ENCODE measurements around the gene PHC2. TPM values are rescaled to one million over a fixed set of nuclear protein-coding genes. Genes with fewer than 3 reads are reported as not detected.

PHC2 gene
- polyA plus RNA-seq, 3 donors = 107 to 121 (median 111) TPM

GRCh38 chr1:33433509-33434362, 2.8 kb upstream of the PHC2 start:
- peak in 4 of 11 donors; percentile 36 to 70 (median 48) for DNase-seq (ENCODE audit: extremely low read depth in 1 of 11, low read depth in 9 of 11, low spot score in 4 of 11)

- DNase-seq (ENCODE audit: extremely low read depth in 1 of 11, low read depth in 9 of 11, low spot score in 4 of 11) = peak in 1 of 11 donors; percentile 26
These were observed 821 bp downstream of the PHC2 start for GRCh38 chr1:33429856-33430691.

- no peak for DNase-seq (ENCODE audit: extremely low read depth in 1 of 11, low read depth in 9 of 11, low spot score in 4 of 11)
These were observed 1.6 kb downstream of the PHC2 start for GRCh38 chr1:33429332-33429731.

GRCh38 chr1:33428661-33429060, 2.2 kb downstream of the PHC2 start:
- DNase-seq (ENCODE audit: extremely low read depth in 1 of 11, low read depth in 9 of 11, low spot score in 4 of 11) = no peak

- no peak for DNase-seq (ENCODE audit: extremely low read depth in 1 of 11, low read depth in 9 of 11, low spot score in 4 of 11)
These were observed 4.0 kb downstream of the PHC2 start for GRCh38 chr1:33426916-33427315.

GRCh38 chr1:33425900-33426299, 5.0 kb downstream of the PHC2 start:
- no peak for DNase-seq (ENCODE audit: extremely low read depth in 1 of 11, low read depth in 9 of 11, low spot score in 4 of 11)

GRCh38 chr1:33424610-33425009, 6.3 kb downstream of the PHC2 start:
- no peak for DNase-seq (ENCODE audit: extremely low read depth in 1 of 11, low read depth in 9 of 11, low spot score in 4 of 11)

GRCh38 chr1:33424205-33424604, 6.7 kb downstream of the PHC2 start:
- no peak for DNase-seq (ENCODE audit: extremely low read depth in 1 of 11, low read depth in 9 of 11, low spot score in 4 of 11)

GRCh38 chr1:33420870-33421775, 9.8 kb downstream of the PHC2 start:
- no peak for DNase-seq (ENCODE audit: extremely low read depth in 1 of 11, low read depth in 9 of 11, low spot score in 4 of 11)

GRCh38 chr1:33418811-33419210, 12.1 kb downstream of the PHC2 start:
- no peak for DNase-seq (ENCODE audit: extremely low read depth in 1 of 11, low read depth in 9 of 11, low spot score in 4 of 11)

- DNase-seq (ENCODE audit: extremely low read depth in 1 of 11, low read depth in 9 of 11, low spot score in 4 of 11) = no peak
These were observed 16.0 kb downstream of the PHC2 start for GRCh38 chr1:33414879-33415278.

- DNase-seq (ENCODE audit: extremely low read depth in 1 of 11, low read depth in 9 of 11, low spot score in 4 of 11) = no peak
These were observed 20.7 kb downstream of the PHC2 start for GRCh38 chr1:33410091-33410701.

- DNase-seq (ENCODE audit: extremely low read depth in 1 of 11, low read depth in 9 of 11, low spot score in 4 of 11) = no peak
These were observed 22.8 kb downstream of the PHC2 start for GRCh38 chr1:33408093-33408436.

GRCh38 chr1:33407352-33408092, 23.4 kb downstream of the PHC2 start:
- no peak for DNase-seq (ENCODE audit: extremely low read depth in 1 of 11, low read depth in 9 of 11, low spot score in 4 of 11)

GRCh38 chr1:33402206-33402605, 28.7 kb downstream of the PHC2 start:
- no peak for DNase-seq (ENCODE audit: extremely low read depth in 1 of 11, low read depth in 9 of 11, low spot score in 4 of 11)

- DNase-seq (ENCODE audit: extremely low read depth in 1 of 11, low read depth in 9 of 11, low spot score in 4 of 11) = no peak
These were observed 29.4 kb downstream of the PHC2 start for GRCh38 chr1:33401471-33401870.

- DNase-seq (ENCODE audit: extremely low read depth in 1 of 11, low read depth in 9 of 11, low spot score in 4 of 11) = no peak
These were observed 30.6 kb downstream of the PHC2 start for GRCh38 chr1:33400153-33400911.

- no peak for DNase-seq (ENCODE audit: extremely low read depth in 1 of 11, low read depth in 9 of 11, low spot score in 4 of 11)
These were observed 31.5 kb downstream of the PHC2 start for GRCh38 chr1:33399375-33399774.

Measured in renal cortex interstitium (tissue), 11 donors.